GM06990 (cell line): ENCODE data around the gene CHD2.
A peak's percentile ranks its signal among the peaks of the same experiment; 100 is the strongest.

Experiments used
- DNase-seq: peaks from one replicate; pipeline ENCODE4 v3.0.0-alpha.2; 2011; ENCODE audit not compliant: insufficient read length; ENCODE audit errors: extremely low read depth
- H3K27me3 ChIP-seq: replicated peaks from 2 replicates; pipeline ENCODE4 v1.6.0; 2011; ENCODE audit warnings: low read length; ENCODE audit not compliant: control insufficient read depth, insufficient read depth
- H3K36me3 ChIP-seq: 2 replicates; pipeline ENCODE4 v1.5.1; 2011; ENCODE audit warnings: low read length; ENCODE audit not compliant: control insufficient read depth, insufficient read depth
- H3K4me3 ChIP-seq: replicated peaks from 2 replicates; pipeline ENCODE4 v1.5.1; 2011; ENCODE audit warnings: low read depth, mild to moderate bottlenecking, control low read depth, low read length
- TF ChIP-seq, protein P1 (sequence below): IDR thresholded peaks from 2 replicates; pipeline ENCODE4 v1.5.1; 2011; ENCODE audit warnings: low read length, control low read depth, mild to moderate bottlenecking, inconsistent platforms; ENCODE audit not compliant: insufficient read depth, poor library complexity, severe bottlenecking

CHD2 gene

DNA sequence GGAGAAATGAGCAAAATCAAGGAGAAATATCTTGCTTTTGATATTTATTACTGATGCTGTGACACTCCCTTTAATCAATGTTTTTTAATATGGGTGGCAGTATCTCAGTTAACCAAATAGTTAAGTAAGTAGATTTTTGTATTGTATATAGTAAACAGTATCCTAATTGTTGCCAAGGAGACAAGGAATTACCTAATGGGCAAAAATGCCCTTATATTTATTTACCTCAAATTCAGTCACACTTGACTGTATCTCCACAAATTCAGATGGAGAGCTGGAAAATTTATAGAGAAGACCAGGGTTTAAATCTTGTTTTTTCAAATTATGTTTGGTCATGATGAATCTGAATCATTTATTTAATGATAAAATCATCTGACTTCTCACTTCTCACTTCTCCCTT is 3.6 kb upstream of the CHD2 start:
- Histone ChIP-seq H3K36me3 (peaks cover 10% of the 10 kb centered on the region), H3K4me3 (no peak overlapping the region), H3K27me3 (no peaks in the 10 kb centered on the region)
- TF ChIP-seq, protein P1, sequence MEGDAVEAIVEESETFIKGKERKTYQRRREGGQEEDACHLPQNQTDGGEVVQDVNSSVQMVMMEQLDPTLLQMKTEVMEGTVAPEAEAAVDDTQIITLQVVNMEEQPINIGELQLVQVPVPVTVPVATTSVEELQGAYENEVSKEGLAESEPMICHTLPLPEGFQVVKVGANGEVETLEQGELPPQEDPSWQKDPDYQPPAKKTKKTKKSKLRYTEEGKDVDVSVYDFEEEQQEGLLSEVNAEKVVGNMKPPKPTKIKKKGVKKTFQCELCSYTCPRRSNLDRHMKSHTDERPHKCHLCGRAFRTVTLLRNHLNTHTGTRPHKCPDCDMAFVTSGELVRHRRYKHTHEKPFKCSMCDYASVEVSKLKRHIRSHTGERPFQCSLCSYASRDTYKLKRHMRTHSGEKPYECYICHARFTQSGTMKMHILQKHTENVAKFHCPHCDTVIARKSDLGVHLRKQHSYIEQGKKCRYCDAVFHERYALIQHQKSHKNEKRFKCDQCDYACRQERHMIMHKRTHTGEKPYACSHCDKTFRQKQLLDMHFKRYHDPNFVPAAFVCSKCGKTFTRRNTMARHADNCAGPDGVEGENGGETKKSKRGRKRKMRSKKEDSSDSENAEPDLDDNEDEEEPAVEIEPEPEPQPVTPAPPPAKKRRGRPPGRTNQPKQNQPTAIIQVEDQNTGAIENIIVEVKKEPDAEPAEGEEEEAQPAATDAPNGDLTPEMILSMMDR, result no peak
- no peak for DNase-seq

DNA sequence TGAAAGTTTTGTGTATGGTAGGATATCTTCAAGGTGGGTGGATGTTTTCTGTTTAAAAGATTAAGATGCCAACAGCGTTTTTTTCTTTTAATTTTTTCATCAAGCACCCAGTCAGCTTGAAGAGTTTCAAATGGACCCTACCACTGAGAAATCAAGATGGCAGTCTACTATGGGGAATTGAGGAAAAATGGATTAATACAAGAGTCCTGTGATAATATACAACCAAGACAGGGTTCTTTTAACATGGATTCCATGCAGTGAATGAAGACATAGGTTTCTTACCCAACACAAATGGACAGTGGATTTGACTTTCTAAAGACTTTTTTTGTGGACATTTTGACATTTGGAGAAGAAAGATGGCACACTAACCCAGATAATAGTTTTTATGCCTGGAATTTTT is 2.5 kb upstream of the CHD2 start:
- Histone ChIP-seq H3K27me3 (no peaks in the 10 kb centered on the region), H3K4me3 (no peak overlapping the region), H3K36me3 (peaks cover 10% of the 10 kb centered on the region)
- DNase-seq, result no peak
- TF ChIP-seq, protein P1, result no peak

DNA sequence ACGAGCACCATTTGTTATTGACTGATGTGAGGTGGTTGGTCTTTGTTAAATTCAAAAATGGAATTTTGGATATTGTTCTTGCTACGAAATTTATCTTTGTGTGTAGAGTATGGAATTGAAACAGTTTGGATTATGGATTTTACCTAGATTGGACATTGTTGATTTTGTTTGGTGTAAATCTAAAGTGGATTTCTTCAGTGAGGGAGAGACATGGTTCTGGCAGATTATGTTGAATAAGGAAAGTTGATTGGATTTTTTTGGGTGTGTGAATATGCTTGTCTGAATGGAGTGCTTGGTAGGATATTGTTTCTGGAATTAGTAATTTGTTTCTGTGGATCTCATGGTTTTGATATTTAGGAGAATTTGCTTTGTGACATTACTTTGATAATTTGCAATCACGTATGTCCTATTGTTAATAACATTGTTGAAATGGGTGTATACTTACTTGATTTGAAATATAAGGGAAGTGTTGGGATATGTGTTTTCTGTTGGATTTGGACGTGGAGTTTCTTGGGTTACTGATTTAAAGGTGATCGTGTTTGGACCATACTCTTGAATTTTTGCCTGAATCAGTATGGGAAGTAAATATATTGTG is 1.0 kb upstream of the CHD2 start:
- Histone ChIP-seq H3K4me3 (no peak overlapping the region), H3K36me3 (peaks cover 9% of the 10 kb centered on the region), H3K27me3 (no peaks in the 10 kb centered on the region)
- TF ChIP-seq, protein P1, result no peak
- no peak for DNase-seq

DNA sequence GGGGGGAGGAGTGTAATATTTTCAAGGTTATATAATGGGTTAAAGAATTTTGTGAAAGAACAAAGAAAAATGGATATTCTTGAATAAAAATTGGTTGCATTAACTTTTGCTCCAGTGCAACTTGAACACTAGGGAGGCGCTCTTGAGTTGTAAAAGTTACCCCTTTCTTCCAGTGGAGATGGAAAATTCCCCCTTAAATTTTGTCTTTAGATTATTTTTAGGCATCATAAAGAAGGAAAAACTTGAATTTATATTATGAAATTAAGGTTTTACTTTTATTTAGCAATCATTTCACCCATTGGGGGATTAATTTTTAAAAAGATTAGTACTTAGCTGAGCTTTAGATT is 550 bp upstream of the CHD2 start:
- no peak for DNase-seq
- TF ChIP-seq, protein P1, result peak; percentile 33
- Histone ChIP-seq H3K27me3 (no peaks in the 10 kb centered on the region), H3K36me3 (peaks cover 8% of the 10 kb centered on the region), H3K4me3 (no peak overlapping the region)

DNA sequence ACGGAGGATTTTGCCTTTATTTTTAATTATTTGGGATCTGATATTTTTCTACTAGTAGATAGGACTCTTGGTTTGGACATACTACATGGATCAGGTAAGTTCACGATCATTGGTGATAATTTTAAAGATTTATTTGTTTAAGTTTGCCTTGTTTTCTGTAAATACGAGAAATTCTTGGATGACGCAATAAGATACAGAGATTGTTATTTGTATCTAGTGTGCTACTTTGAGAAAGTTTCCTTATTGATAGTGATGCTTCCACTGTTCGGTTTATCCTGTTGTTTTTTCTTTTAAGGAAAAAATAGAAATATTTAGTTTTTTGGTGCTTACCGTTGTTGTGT is 577 bp downstream of the CHD2 start:
- TF ChIP-seq, protein P1, result no peak
- H3K36me3 ChIP-seq, result peaks cover 5% of the 10 kb centered on the region
- no peaks in the 10 kb centered on the region for H3K27me3 ChIP-seq
- H3K4me3 ChIP-seq, result peak overlapping the region; percentile 72
- DNase-seq, result no peak
